G401 (cell line): ENCODE data around the gene WBP2NL. TPM values are rescaled to one million over a fixed set of nuclear protein-coding genes. Genes with fewer than 3 reads are reported as not detected.
"Not testable (repeated sequence)": the region's sequence is repeated elsewhere in the genome, so short reads cannot be mapped to it uniquely, and the experiment has no call there.

Experiments used
- DNase-seq: peaks from one replicate; pipeline ENCODE4 v3.0.0-alpha.2; 2015; ENCODE audit warnings: low spot score
- in situ Hi-C: cut with HindIII; loops from 2 replicates; pipeline ENCODE4 v1.10.0; 2016; ENCODE audit warnings: low sequenced_read_pairs, mixed read lengths
- total RNA-seq: library from RNA; depleted of rRNA; stranded (reverse); fragments of >200 nt; shearing (Covaris generic); gene quantifications from 2 replicates; pipeline ENCODE4 v1.2.3, GENCODE V29; 2014; rRNA removed

WBP2NL gene, protein sequence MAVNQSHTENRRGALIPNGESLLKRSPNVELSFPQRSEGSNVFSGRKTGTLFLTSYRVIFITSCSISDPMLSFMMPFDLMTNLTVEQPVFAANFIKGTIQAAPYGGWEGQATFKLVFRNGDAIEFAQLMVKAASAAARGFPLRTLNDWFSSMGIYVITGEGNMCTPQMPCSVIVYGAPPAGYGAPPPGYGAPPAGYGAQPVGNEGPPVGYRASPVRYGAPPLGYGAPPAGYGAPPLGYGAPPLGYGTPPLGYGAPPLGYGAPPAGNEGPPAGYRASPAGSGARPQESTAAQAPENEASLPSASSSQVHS
- not detected in 2 replicates for total RNA-seq

DNA sequence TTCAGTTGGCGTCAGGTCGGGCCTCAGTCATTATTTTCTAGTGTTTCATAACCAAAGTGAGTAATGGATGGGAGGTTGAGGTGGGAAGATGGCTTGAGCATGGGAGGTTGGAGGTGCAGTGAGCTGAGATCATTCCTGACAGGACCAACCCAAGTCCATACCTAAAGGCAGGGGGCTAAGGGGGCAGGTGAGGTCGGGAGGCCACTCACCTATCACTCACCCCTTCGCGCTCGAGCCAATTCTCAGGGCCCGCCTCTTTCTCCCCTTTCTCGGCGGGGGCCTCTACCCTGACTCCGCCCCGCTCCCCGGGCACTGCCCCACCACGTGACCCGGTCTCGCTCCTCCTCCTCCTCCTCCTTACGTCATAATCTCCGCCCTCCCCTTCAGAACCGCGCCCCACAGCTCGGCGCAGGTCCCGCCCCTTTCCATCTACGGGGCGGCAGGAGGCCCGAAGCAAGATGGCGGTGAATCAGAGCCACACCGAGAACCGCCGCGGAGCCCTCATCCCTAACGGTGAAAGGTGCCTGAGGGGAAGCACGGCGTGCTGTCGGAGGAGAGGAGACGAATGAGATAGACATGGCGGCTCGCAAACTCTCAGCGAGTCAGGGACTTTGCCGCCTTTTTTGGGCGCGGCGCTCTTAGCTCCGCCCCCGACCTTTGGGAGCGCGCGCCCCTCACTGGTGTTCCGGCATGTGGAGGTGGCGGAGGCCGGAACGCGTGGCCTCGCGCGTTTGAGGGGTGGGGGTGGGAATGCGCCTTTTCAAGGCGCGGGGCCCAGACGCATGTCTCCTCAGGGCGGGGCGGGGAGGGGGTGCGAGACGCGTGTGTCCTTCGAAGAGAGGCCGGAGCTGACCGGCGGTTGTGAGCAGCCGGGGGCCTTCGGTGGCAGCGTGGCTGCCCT, at the start of gene WBP2NL:
WBP2NL (plus strand) TSS at position 428 of the 901 bp plus-strand sequence; CDS start at position 459, 31 bp downstream.
- in situ Hi-C loops: no loop called here
- peak; percentile 83 for DNase-seq

DNA sequence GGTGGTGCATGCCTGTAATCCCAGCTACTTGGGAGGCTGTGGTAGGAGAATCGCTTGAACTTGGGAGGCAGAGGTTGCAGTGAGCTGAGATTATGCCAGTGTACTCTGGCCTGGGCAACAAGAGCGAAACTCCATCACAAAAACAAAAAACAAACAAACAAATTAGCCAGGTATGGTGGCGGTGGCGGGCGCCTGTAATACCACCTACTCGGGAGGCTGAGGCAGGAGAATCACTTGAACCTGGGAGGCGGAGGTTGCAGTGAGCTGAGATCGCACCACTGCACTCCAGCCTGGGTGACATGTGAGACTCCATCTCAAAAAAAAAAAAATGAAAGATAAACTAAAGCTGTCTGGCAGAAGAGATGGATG, 49.7 kb upstream of the WBP2NL start:
- in situ Hi-C loops, DNase-seq: not testable (repeated sequence)

DNA sequence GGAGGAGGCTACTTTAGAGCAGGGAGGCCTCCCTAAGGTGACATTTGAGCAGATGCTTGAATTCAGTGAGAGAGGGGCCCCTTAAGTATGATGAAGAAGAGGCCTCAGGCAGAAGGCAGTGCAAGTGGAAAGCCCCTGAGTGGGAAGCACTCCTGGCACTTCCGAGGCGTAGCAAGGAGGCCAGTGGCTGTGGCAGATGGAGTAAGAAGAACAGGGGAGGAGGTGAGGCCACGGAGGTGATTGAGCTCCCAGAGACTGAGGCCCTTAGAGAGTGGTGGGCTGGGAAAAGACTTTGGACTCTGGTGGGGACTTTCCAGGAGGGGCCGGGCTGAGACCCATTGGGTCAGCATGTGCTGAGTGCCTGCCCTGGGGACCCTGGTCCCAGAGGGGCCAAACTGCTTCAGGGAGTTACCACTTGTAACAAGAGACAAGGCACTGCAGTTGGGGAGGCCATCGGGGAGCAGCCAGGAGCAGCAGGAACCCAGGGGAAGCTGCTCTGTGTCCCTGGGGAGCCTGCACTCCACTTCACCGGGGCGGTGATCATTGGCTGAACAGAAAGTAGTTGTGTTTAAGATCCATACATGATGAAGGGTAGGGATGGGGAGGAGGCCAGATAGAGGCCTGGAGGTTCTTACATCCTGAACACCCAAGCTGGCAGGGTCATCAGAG, 49.2 kb upstream of the WBP2NL start:
- in situ Hi-C loops: no loop called here
- no peak for DNase-seq

DNA sequence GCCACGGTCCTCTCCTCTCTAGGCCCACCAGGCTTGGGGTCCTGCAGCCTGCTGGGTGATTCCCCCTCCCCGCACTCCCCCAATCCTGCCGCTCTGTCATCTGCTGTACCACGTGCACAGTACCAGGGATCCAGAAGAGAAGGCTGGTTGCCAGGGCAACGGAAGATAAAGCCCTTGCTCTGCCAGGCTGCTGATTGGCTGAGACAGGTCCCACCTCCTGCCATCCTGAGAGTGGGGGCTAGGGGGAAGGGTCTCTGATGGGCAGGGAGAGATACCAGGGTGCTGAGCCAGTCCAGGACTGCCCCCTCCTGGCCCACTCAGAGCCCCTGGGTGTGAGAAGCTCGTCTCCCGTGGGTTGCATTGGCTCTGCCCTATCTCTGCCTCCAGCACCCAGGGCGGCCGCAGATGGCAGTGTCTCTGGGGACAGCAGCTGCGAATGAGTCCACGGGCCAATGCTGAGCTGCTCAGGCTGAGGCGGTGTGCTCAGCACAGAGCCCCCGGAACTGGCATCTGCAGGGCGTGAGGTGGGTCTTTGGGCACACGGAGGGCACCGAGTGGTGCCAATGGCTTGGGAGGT, 46.6 kb upstream of the WBP2NL start, which contains the start of gene SMIM45:
SMIM45 (plus strand) TSS at position 253 of the 577 bp plus-strand sequence.
- in situ Hi-C loops: no loop called here
- DNase-seq: peak; percentile 97

DNA sequence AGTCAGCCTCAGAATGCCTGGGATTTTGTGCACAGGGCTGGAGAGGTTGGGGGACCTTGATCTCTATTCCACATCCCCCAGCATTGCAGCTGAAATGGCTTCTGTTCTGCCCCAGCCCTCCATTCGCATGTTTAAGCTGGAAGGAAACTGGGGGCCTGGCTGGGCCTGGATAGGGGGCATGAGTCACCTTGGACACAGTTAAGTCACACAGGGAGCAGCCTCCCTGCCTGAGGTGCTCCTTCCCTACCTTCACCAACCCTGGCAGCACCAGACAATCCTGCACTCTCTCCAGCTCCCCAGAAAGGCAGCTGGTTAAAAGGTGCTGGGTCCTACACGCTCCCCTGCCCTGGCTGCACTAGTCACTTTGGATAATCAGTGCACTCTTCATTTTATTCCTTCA, 45.9 kb upstream of the WBP2NL start:
- in situ Hi-C loops: no loop called here
- DNase-seq: no peak

DNA sequence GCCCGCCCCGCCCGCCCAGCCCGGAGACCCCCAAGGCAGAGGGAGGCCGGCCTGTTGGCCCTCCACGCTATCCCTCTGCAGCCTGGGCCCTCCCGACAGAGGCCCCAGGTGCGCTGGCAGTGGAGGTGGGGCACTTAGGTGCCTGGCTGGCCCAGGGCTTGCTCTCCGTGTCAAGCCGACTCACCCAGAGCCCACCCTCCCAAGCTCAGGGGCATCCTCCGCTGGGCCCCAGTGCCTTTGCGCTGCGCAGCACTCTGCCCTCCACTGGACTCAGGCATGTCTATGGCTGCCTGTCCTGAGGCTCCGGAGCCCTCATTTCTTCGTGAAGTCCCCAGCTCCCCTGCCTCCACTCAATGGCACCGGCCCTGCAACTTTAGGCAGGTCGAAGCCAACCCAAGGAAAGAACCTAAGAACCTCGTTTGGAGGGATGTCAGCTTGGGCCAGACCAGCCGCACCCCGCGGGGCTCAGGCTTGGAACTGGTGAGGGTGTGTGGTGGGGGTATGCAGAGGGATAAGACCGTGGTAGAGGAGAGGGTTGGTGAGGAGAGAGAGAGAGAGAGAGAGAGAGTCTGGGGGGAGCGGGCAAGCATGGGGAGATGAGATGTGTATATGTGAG, 40.5 kb upstream of the WBP2NL start:
- in situ Hi-C loops: no loop called here
- DNase-seq: no peak

DNA sequence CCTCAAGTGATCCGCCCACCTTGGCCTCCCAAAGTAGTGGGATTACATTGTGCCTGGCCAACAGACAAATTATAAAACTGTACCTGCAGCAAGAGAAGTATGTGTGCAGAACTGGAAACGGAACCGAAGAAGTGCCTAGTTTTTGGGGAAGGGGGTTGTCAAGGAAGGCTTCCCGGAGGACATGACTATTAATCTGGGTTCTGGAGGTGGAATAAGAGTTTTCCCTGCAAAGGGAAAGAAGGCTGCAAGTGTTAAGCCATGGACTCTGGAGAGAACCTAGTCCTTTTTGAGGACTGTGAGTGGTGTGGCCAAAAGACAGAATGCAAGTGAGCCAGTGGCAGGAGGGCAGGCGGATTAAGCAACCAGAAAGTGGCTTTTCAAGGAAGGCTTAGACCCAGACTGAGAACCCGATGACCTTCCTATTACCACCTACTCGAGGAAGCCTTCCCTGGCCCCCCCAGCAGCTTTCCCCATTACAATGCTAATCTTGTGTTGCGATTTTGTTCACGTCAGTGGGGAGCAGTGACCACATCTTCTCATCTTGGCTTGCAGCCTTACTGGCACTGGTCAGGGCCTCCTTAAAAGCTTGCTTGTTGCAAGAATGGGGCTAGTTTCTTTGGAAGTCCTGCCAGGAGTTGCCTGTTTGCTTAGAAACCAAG, 35.0 kb upstream of the WBP2NL start:
- peak; percentile 59 for DNase-seq
- in situ Hi-C loops: no loop called here

DNA sequence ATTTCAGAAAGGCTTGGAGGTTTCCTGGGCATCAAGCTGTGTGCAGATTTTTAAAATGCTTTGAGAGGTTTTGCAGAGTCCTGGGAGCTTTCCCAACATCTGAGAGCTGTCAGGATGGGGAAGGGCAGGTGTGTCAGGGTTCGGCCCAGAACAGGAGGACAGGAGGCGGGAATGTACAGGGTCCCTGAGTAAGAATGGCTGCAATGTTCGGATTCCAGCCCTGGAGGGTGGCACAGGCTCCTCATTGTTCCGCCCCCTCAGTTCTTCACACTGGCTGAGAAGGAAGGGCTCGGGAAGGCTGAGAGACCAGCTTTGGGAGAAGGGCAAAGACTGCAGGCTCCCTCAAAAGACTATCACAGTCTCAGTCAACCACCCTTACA, 34.5 kb upstream of the WBP2NL start:
- no peak for DNase-seq
- in situ Hi-C loops: no loop called here

DNA sequence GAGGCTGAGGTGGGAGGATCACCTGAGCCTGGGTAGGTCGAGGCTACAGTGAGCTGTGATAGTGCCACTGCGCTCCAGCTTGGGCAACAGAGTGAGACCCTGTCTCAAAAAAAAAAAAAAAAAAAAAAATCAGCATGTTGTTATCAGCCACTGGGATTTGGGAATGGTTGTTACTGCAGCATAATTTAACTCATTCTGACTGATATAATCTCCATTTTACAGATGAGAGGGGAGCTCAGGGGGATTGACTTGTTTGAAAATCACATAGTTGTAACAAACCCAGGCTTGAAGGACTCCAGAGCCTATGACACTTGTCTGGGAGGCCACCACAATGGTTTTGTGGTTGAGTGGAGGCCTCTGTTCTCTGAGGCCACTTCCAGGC, 32.4 kb upstream of the WBP2NL start:
- in situ Hi-C loops: no loop called here
- DNase-seq: no peak

DNA sequence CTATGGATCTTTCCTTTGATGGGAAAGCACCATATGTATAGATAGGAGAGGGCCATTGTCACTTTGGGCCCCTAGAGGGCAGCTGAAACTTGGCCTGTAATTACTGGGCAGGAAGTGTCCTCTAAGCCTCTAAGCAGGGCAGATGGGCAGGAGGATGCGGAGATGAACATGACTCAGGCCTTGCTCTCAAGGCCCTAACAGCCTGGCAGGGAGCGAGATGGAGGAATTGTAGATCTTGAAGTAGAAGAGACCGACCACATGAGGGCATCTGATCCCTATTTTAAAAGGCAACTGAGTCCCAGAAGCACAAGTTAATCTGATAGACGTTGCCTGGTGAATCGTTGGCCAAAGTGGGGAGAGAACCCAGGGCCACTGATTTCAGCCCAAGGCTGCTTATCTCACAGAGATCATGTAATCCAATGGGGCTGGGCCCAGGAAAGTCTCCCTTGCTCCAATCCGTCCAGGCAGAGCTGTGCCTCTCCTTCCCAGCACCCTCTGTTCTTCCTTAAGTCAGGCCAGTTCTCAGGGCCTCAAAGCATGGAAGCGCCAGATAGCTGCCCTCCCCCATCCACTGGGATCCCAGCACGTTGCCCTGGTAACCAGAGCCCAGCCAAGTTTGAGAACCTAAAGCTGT, 31.9 kb upstream of the WBP2NL start:
- in situ Hi-C loops: no loop called here
- DNase-seq: peak; percentile 78

DNA sequence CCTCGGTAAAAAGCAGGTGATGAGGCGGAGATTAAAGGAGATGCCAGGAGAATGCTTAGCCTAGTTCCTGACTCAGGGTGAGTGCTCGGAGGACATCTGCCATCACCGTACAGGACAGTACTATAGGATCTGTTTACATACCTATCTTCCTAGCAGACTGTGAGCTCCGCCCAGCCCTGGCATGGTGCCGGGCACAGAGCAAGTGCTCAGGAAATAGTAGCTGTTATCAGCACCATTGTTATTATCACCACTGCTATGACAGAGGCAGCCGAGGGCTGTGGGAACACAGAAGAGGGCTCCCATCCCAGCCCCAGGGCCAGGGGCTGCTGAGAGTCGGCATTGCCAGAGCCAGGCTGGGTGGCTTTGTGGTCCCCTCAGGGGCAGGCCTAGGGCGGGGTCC, 30.0 kb upstream of the WBP2NL start:
- in situ Hi-C loops: no loop called here
- no peak for DNase-seq

DNA sequence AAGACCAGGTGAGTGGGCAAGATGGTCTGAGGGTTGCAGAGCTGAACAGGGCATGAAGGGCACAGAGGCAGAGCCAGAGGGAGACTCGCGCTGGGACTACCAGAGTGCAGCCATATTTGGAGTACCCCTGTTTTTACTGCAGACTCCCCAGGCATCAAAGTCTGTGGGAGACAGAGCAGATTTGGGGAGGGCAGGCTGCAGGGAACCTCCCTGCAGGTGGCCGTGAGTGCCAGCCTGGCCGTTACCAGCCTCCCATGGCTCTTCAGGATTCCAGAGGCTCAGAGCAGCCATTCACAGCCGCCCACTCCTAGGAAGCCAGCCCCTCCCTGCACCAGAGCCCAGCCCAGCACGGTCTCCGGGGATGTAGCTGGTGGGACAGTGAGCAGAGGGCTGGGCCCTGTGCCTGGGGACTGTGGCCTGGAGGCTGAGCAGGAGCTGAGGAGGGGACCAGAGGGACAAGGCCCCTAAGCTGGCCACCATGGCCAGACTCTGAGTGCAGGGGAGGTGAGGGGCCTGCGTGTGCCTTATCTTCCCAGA, 29.4 kb upstream of the WBP2NL start, which contains the start of gene SEPTIN3:
SEPTIN3 (plus strand) TSS at position 334 of the 537 bp plus-strand sequence. CDS start 2,050 bp downstream, outside the sequence.
- DNase-seq: no peak
- in situ Hi-C loops: no loop called here

DNA sequence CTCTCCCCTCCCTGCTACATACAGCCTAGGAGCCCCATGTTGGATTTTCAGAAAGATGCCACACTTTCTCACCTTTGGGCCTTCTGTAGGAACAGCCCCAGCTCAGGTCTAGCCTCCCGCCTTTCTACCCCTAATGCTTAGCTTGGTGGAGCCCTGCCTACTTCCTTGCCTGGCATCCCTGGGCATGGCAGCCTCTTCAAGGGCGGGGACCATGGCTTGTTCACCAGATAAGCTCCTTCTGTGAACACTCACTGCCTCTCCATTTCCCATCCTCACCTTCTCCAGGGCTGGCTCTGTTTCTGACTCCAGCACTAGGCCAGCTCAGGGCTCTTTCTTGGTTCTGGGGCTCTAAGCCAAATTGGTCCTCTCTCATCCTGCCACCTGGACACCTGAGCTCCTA, 28.0 kb upstream of the WBP2NL start:
- DNase-seq: no peak
- in situ Hi-C loops: no loop called here

DNA sequence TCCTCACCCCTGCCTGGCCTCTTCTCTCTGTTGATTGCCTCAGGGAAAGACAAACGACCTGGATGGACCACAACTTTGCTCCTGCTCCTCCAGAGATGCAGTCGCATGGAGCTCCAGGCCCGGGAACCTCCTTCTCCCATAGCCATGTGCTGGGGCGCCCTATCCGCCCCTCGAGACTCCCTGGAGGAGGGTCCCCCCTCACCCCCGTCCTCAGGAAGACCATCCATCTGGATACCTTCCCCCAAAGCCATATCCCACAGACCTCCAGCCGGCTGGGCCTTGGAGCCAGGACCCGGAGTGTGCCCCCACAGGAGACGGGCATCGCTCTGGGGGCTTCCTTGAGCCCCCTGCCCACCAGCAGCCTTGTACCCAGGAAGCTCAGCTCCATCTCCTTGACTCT, 27.2 kb upstream of the WBP2NL start:
- no peak for DNase-seq
- in situ Hi-C loops: no loop called here

DNA sequence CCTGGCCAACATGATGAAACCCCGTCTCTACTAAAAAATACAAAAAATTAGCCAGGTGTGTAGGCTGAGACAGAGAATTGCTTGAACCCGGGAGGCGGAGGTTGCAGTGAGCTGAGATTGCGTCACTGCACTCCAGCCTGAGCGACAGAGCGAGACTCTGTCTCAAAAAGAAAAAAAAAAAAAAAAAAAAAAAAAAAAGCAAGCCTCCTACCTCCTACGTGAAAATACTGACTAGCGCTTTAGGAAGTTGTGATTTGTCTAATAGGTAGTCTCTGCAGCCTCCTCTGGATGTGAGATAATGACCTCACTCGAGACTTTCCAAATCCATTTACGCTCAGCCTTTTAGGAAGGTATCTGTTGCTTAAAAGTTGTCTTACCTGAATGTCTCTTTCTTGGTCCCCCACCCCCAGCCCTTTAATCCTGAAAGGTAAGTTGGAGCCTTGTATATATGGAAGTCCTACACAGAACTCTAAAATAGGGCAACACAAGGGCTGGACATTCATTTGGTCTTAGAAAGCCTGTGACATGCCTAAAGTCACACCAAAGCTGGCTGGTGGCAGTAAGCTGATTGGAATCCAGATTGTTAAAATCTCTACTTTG, 23.8 kb upstream of the WBP2NL start:
- in situ Hi-C loops: no loop called here
- no peak for DNase-seq

DNA sequence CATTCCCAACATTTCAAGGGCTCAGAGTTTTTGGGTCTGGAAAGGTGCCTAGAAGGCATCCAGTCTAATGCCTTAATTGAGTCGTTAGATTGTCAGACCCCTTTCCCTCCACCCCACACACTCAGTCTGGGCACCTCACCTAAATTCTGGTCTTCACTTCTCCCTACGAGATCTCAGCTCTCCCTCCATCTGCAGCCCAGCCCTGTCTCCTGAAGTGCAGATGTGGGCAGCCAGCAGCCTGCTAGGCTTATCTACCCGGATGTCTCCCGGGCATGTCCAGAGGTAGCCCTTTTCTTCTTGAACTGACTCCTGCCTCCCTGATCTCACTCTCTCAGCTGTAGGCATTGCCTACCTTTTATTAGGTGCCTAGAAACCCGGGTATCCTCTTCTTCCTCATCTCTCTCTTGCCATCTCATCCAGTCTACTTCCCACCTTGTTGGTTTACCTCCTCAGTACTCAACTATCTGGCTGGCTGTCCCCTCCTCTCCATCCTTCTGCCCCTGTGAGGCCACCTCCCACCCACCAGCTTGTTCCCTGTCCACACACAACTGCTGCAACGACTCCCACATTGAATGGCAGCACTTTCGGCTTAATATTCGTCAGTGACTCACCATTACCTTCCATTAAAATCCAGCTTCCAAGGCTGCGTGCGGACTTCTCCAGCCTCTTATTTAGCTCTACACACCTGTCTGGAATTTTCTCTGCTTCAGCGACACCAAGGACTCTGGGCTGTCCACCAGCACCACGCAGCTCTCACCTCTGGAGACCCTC, 23.1 kb upstream of the WBP2NL start:
- DNase-seq: no peak
- in situ Hi-C loops: no loop called here
